WTC11 (cell line): ENCODE measurements around the gene NGDN. TPM values are rescaled to one million over a fixed set of nuclear protein-coding genes. Genes with fewer than 3 reads are reported as not detected.

Source experiments
- ATAC-seq: fragments of 200-7000 bp; cut with Tn5 transposase; 2 replicates; pipeline ENCODE4 v1.10.0; 2021; ENCODE audit warnings: mild to moderate bottlenecking, moderate library complexity
- CTCF ChIA-PET: fragments of 300-600 bp; sonication (Branson Sonifier 250); formaldehyde crosslinking; loops from one replicate; lab custom pipeline; 2021; ENCODE audit warnings: antibody characterized with exemption; lab: Charles Lee
- POLR2A ChIA-PET: fragments of 350-600 bp; sonication (Branson Sonifier 250); formaldehyde crosslinking; loops from one replicate; lab custom pipeline; 2021; ENCODE audit warnings: antibody characterized with exemption; lab: Charles Lee
- DNase-seq: peaks from one replicate; pipeline ENCODE4 v3.0.0; 2021; ENCODE audit warnings: low spot score
- H3K27ac Mint-ChIP-seq: 2 replicates; pipeline ENCODE4 v1.8.0; 2021; ENCODE audit warnings: mixed read lengths
- H3K27me3 Mint-ChIP-seq: 2 replicates; pipeline ENCODE4 v1.8.0; 2021; ENCODE audit warnings: low read depth, mild to moderate bottlenecking, moderate library complexity, mixed read lengths
- H3K36me3 Mint-ChIP-seq: 2 replicates; pipeline ENCODE4 v1.8.0; 2021; ENCODE audit warnings: mixed read lengths
- H3K4me1 Mint-ChIP-seq: 2 replicates; pipeline ENCODE4 v1.8.0; 2022; ENCODE audit warnings: mixed read lengths
- H3K4me3 Mint-ChIP-seq: 2 replicates; pipeline ENCODE4 v1.8.0; 2021; ENCODE audit warnings: mild to moderate bottlenecking, moderate library complexity, mixed read lengths
- H3K9me3 Mint-ChIP-seq: 2 replicates; pipeline ENCODE4 v1.8.0; 2021; ENCODE audit warnings: mixed read lengths
- AFF4 ChIP-seq: sonication (generic); formaldehyde crosslinking; IDR thresholded peaks from 2 replicates; pipeline ENCODE4 v1.8.1; 2023; ENCODE audit warnings: mild to moderate bottlenecking, missing genetic modification reagents, borderline replicate concordance
- ARID4B ChIP-seq: sonication (generic); formaldehyde crosslinking; IDR thresholded peaks from 2 replicates; pipeline ENCODE4 v1.8.0; 2023; ENCODE audit warnings: missing genetic modification reagents, mild to moderate bottlenecking, borderline replicate concordance
- ATF1 ChIP-seq: sonication (generic); formaldehyde crosslinking; IDR thresholded peaks from 2 replicates; pipeline ENCODE4 v1.8.1; 2023; ENCODE audit warnings: mild to moderate bottlenecking, moderate library complexity, missing genetic modification reagents
- CREB1 ChIP-seq: sonication (generic); formaldehyde crosslinking; IDR thresholded peaks from 2 replicates; pipeline ENCODE4 v1.8.0; 2023; ENCODE audit warnings: mild to moderate bottlenecking, missing genetic modification reagents
- CREM ChIP-seq: sonication (generic); formaldehyde crosslinking; IDR thresholded peaks from 2 replicates; pipeline ENCODE4 v1.8.1; 2022; ENCODE audit warnings: mild to moderate bottlenecking, missing genetic modification reagents, moderate library complexity
- EMX1 ChIP-seq: fragments of 250-450 bp; sonication (Bioruptor Pico); IDR thresholded peaks from 2 replicates; pipeline ENCODE4 v1.8.0; 2021; ENCODE audit warnings: mild to moderate bottlenecking
- GTF2I ChIP-seq: fragments of 250-450 bp; sonication (Bioruptor Pico); conservative IDR thresholded peaks from 2 replicates; pipeline ENCODE4 v1.4.0; 2021; ENCODE audit warnings: mild to moderate bottlenecking
- IRF1 ChIP-seq: sonication (generic); formaldehyde crosslinking; IDR thresholded peaks from 2 replicates; pipeline ENCODE4 v1.8.0; 2023; ENCODE audit warnings: missing genetic modification reagents
- IRF2 ChIP-seq: sonication (generic); formaldehyde crosslinking; IDR thresholded peaks from 2 replicates; pipeline ENCODE4 v1.8.0; 2022; ENCODE audit warnings: low read depth, missing genetic modification reagents, borderline replicate concordance
- JUN ChIP-seq: sonication (generic); formaldehyde crosslinking; IDR thresholded peaks from 2 replicates; pipeline ENCODE4 v1.8.0; 2023; ENCODE audit warnings: mild to moderate bottlenecking, missing genetic modification reagents
- NR1H2 ChIP-seq: sonication (generic); formaldehyde crosslinking; IDR thresholded peaks from 2 replicates; pipeline ENCODE4 v1.9.0; 2021; ENCODE audit warnings: mild to moderate bottlenecking, moderate library complexity, missing genetic modification reagents
- OVOL2 ChIP-seq: fragments of 250-450 bp; sonication (Bioruptor Pico); IDR thresholded peaks from 2 replicates; pipeline ENCODE4 v1.9.0; 2021; ENCODE audit warnings: mild to moderate bottlenecking, borderline replicate concordance
- RORB ChIP-seq: fragments of 250-450 bp; sonication (Bioruptor Pico); IDR thresholded peaks from 2 replicates; pipeline ENCODE4 v1.9.0; 2021; ENCODE audit warnings: mild to moderate bottlenecking
- TEAD4 ChIP-seq: sonication (generic); formaldehyde crosslinking; IDR thresholded peaks from 2 replicates; pipeline ENCODE4 v1.8.0; 2022; ENCODE audit warnings: mild to moderate bottlenecking, missing genetic modification reagents
- ZNF512 ChIP-seq: sonication (generic); formaldehyde crosslinking; IDR thresholded peaks from 2 replicates; pipeline ENCODE4 v1.8.1; 2022; ENCODE audit warnings: missing genetic modification reagents, borderline replicate concordance
- total RNA-seq: library from RNA; stranded (reverse); gene quantifications from 3 replicates; pipeline ENCODE4 v1.2.3, GENCODE V29; 2021

NGDN gene
- total RNA-seq, 1 experiment from 2014 or later, result 45.5 TPM

GRCh38 chr14:23441076-23441475, 28.4 kb upstream of the NGDN start:
- POLR2A ChIA-PET, result no interaction called here
- Mint-ChIP-seq H3K27ac (no peak overlapping the region), H3K4me3 (no peak overlapping the region), H3K36me3 (no peaks in the 10 kb centered on the region), H3K4me1 (peaks cover 26% of the 10 kb centered on the region), H3K9me3 (no peaks in the 10 kb centered on the region), H3K27me3 (peaks cover 21% of the 10 kb centered on the region)
- no peak for DNase-seq
- CTCF ChIA-PET, result interaction anchor here (2.0 kb wide), 1 partner anchor 61 kb away, joined by 12 read pairs; no protein-coding TSS in a partner anchor
- TF ChIP-seq NR1H2 (CRISPR knock-in tag) (no peak), CREM (CRISPR knock-in tag) (no peak)
- no peak for ATAC-seq

- no peak overlapping the region for H3K27ac Mint-ChIP-seq
- DNase-seq (no peak), ATAC-seq (peak; percentile 74)
- H3K27me3 Mint-ChIP-seq, result peaks cover 21% of the 10 kb centered on the region
- H3K36me3 Mint-ChIP-seq, result no peaks in the 10 kb centered on the region
- POLR2A ChIA-PET, result no interaction called here
- no peaks in the 10 kb centered on the region for H3K9me3 Mint-ChIP-seq
- no peak overlapping the region for H3K4me3 Mint-ChIP-seq
- peaks cover 22% of the 10 kb centered on the region for H3K4me1 Mint-ChIP-seq
- CTCF ChIA-PET, result interaction anchor here (0.8 to 2.1 kb wide), 8 partner anchors 9 to 156 kb away, joined by 3 to 12 read pairs (median 6); partner anchors contain the start of gene HOMEZ
- no peak for TF ChIP-seq ARID4B
- no peak for TF ChIP-seq IRF2
- no peak for TF ChIP-seq ZNF512 (CRISPR knock-in tag)
- no peak for TF ChIP-seq TEAD4 (CRISPR knock-in tag)
- TF ChIP-seq AFF4 (CRISPR knock-in tag), result no peak
- no peak for TF ChIP-seq CREM (CRISPR knock-in tag)
- no peak for TF ChIP-seq EMX1 (CRISPR knock-in tag)
- TF ChIP-seq CREB1 (CRISPR knock-in tag), result no peak
- no peak for TF ChIP-seq OVOL2 (CRISPR knock-in tag)
- no peak for TF ChIP-seq IRF1 (CRISPR knock-in tag)
- no peak for TF ChIP-seq GTF2I (CRISPR knock-in tag)
- no peak for TF ChIP-seq RORB (CRISPR knock-in tag)
- no peak for TF ChIP-seq ATF1 (CRISPR knock-in tag)
- no peak for TF ChIP-seq JUN (CRISPR knock-in tag)
Measured at GRCh38 chr14:23442721-23443356, 26.7 kb upstream of the NGDN start.
